GM19193 (cell line): ENCODE results near the gene SLC24A1.

Experiments used
- POLR2A ChIP-seq: IDR thresholded peaks from 4 replicates; pipeline ENCODE4 v1.6.1; 2011; ENCODE audit not compliant: insufficient read depth, insufficient read length; ENCODE audit errors: extremely low read depth

SLC24A1 gene

DNA sequence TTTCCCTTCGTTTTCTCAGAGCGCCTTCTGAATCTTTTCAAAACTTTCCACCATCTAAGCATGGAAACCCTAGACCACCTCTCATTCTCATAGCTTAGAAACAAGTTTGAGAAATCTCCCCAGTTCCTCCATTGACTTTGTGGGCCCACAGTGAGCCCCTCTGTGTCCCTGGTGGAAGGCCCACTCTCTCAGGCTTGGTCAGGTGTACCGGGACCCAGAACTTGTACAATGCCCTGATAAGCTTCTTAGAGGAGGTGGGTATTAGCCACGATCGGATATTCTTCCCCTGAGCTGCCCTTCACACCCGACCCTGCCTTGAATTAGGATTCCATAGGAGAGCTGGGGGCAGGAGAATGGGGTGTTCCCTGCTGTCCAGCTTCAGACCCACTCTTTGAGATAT lies at the start of gene SLC24A1:
TSS of gene SLC24A1 (plus strand) at position 301 of the 400 bp plus-strand sequence. CDS start 2,143 bp downstream, outside the sequence.
- TF ChIP-seq POLR2A, result no peak

- no peak for TF ChIP-seq POLR2A
Observed at GRCh38 chr15:65571971-65572370, 49.8 kb upstream of the SLC24A1 start.

- no peak for TF ChIP-seq POLR2A
Observed at GRCh38 chr15:65576664-65577063, 45.1 kb upstream of the SLC24A1 start.

DNA sequence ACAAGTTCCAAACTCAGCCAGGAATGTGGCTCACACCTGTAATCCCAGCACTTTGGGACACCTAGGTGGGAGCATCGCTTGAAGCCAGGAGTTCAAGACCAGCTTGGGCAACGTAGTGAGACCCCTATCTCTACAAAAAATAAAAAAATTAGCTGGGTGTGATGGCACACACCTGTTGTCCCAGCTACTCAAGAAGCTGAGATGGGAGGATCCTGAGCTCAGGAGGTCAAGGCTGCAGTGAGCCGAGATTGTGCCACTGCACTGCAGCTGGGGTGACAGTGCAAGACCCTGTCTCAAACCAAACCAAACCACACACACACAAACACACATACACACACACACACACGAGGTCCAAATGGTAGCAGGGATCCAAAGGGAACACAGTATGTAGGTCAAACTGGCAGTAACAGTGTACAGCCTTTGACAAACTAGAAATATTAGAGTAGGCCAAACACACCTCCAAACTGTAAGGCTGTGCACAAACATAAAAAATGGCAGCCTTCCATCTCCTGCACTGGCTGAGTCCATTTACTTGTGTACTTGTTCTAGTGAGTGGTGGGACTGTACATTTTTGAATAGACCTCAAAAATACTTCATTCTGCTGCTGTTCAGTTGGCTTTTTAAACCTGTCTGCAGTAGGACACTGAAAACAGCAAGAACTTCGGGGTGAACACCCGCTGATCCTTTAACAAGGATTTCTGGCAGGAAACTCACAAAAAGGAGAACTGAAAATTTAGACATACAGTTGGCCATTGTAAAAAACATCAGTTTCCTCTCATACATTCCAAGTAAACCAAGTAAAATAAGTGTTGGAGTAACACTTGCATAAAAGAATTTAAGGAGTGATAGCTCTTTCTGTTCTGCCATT lies 44.4 kb upstream of the SLC24A1 start:
- no peak for TF ChIP-seq POLR2A

DNA sequence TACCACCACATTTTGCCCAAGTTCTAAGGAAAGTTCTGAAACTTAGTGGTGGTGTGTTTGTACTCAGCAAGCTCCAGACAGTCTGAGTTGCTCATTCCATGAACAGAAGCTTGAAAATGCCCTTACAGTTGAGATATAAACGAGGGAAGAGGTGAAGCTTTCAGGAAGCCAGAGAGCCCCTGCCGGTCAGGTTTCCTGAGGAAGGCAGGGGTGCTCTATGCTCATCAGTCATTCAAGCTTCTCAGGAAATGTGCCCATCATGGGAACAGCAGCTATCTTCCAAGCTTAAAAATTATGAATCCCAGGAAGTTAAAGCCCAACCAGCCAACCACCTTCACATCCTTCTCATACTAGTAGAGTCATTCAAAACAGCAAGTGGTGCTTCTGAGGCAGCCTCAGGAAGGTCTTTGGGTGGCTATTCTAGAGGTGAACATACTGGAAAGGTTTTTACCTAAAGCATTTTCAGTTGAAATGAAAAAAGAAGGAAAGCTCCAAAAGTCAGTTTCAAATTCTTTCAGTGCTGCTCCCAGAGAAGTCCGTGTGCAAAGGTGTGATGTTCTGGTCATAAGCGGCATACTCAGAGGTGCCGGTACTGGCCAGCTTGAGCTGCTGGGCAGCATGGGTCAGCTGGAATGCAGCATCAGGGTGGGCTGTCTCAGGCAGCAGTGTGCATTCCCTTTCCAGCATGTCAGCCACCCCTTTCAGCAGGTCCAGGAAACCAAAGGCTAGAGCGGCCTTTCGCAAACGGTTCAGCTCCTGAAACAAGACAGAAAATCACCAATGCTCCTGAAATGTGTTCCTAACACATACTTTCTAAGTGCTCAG lies 42.6 kb upstream of the SLC24A1 start:
- TF ChIP-seq POLR2A, result no peak

DNA sequence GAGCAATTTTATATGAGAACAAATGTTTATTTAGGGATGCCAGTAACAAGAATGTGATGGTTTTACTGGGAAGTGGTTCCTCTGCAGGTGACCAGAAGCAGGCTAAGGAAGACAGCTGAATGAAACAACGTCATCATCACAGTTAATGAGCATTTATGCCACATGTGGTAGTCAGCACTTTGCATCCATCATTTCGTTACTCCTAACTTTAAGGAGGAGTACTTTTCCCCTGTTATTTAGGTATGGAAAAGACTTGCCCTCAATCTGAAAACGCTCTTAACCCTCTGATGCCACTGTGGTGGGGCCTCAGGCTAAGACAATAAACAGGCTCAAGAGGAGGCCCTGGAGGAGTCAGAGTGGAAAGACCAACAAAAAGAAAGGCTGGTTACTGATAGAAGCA lies 42.0 kb upstream of the SLC24A1 start:
- TF ChIP-seq POLR2A, result no peak

DNA sequence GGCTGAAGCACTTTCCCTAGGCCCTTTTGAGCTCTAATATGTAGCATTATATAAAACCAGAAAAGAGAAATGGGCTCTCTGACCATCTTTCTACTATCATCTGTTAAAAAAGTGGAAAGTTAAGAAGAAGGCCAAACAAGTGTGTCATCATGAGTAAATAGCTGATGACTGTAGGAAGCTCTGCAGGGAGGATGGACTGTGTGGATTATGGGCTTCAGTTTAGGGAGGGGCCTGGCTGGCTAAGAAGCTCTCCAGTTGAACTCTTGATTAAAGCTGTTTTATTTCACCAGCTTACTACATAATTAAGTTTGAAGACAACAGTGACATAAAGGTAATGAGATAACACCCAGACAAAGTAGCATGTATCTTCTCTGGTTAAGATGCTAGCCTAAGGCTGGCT lies 41.5 kb upstream of the SLC24A1 start:
- no peak for TF ChIP-seq POLR2A

DNA sequence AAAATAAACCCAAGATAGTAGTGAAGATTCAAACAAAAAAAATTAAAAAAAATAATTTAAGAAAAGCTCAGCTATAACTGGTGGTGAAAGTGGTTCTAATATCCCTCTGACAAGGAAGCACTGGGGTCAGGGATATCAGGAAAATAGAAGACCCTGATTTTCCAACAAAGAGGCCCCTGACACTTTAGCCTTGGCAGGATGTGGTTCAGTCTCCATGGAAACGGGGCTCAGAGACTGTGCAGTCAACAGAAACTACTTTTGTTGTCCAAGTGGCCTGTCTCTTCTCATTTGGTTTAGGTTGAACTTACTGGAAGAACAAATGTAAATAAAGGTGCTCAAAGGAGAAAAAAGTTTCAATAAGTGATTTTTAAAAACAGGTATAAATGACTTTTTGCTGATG lies 38.0 kb upstream of the SLC24A1 start:
- TF ChIP-seq POLR2A, result no peak

DNA sequence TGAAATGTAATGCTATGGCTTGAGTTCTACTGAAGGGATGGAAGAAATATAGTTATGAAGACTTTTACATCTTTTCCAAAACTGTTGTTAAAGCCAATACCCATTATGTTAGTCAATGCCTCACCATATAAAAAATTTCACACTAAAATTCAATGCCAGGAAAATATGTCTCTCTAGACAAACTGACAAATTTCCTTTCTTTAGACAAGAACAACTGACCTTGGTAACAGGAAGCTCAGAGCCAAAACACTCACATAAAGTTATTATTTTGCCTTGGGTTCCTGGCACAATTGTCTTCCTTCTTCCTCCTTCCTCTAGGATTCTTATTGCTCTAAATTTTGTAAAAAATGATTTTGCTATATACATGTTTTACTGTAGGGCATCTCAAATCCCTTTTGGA lies 37.5 kb upstream of the SLC24A1 start:
- TF ChIP-seq POLR2A, result no peak

- no peak for TF ChIP-seq POLR2A
Observed at GRCh38 chr15:65587094-65587493, 34.6 kb upstream of the SLC24A1 start.

DNA sequence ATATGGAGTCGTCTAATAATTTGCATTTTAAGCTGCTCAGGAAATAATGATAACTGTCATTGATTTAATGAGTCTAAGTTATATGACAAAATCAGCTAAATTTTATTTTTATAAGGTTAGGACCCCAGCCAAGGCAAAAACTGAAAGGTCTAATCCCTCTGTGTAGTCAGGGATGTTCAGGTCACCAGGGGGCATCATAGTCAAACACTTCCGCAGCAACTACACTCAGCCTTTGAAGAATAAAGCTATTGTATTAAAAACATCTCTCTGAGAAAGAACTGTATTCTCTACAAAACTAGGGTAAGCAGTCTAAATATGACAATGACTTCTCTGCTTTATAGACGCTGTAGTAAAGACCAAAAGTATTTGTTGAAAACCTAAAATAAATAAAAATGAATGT lies 25.8 kb upstream of the SLC24A1 start:
- no peak for TF ChIP-seq POLR2A

- no peak for TF ChIP-seq POLR2A
Observed at GRCh38 chr15:65598468-65598867, 23.3 kb upstream of the SLC24A1 start.

GRCh38 chr15:65599677-65600076 lies 22.1 kb upstream of the SLC24A1 start:
- no peak for TF ChIP-seq POLR2A

DNA sequence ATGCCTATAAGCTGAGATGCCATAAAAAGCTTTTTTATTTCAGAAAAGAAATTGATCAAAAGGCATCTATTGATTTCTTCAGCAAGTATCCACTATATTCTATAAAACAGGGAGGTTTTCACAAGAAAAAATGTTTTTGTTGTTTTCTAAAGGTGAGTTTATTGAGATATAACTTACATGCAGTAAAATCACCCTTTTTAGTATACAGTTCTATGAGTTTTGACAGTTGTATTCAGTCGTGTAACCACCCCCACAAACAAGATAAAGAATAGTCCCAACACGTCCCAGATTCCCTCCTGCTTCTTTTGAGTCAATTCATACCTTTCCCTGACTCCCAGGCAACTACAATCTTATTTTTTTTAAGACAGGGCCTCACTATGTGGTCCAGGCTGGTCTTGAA lies 18.6 kb upstream of the SLC24A1 start:
- TF ChIP-seq POLR2A, result no peak

GRCh38 chr15:65603559-65603958 lies 18.2 kb upstream of the SLC24A1 start:
- TF ChIP-seq POLR2A, result no peak
